SK-N-MC (cell line): ENCODE data around the gene KRT15.

Experiments
- EZH2 ChIP-seq: fragments of 200-600 bp; sonication (generic); IDR thresholded peaks from one replicate; pipeline ENCODE4 v1.6.1; 2017; ENCODE audit warnings: antibody characterized with exemption
- FOXP2 ChIP-seq: optimal IDR thresholded peaks from 2 replicates; pipeline ENCODE3; 2011; ENCODE audit warnings: mild to moderate bottlenecking, moderate library complexity; ENCODE audit not compliant: insufficient read depth; ENCODE audit errors: extremely low read length, control extremely low read depth
- POLR2AphosphoS5 ChIP-seq: IDR thresholded peaks from 2 replicates; pipeline ENCODE4 v1.6.1; 2012; ENCODE audit warnings: mild to moderate bottlenecking, low read depth, low read length, borderline replicate concordance

- TF ChIP-seq EZH2 (no peak), POLR2AphosphoS5 (no peak), FOXP2 (no peak)
These were observed 10.3 kb upstream of the KRT15 start for GRCh38 chr17:41528959-41529353.
